Epithelial cell of proximal tubule (primary cell): ENCODE measurements around the gene PCDHA9. TPM values are rescaled to one million over a fixed set of nuclear protein-coding genes. Genes with fewer than 3 reads are reported as not detected.

Experiments used
- DNase-seq: peaks from one replicate; pipeline ENCODE4 v3.0.0-alpha.2; 2011; ENCODE audit warnings: low read depth
- H3K4me3 ChIP-seq: 2 replicates; pipeline ENCODE4 v1.5.1; 2011; ENCODE audit warnings: low read depth, mild to moderate bottlenecking, low read length
- total RNA-seq: library from RNA; depleted of rRNA; stranded (reverse); fragments of >200 nt; gene quantifications from 2 replicates; pipeline ENCODE4 v1.2.3, GENCODE V29; 2015
- TF ChIP-seq, protein P1 (sequence below): conservative IDR thresholded peaks from 2 replicates; pipeline ENCODE4 v1.5.1; 2012; ENCODE audit warnings: low read depth, mild to moderate bottlenecking, low read length

The PCDHA9 gene
- total RNA-seq, 1 donor from 2014 or later, result not detected

DNA sequence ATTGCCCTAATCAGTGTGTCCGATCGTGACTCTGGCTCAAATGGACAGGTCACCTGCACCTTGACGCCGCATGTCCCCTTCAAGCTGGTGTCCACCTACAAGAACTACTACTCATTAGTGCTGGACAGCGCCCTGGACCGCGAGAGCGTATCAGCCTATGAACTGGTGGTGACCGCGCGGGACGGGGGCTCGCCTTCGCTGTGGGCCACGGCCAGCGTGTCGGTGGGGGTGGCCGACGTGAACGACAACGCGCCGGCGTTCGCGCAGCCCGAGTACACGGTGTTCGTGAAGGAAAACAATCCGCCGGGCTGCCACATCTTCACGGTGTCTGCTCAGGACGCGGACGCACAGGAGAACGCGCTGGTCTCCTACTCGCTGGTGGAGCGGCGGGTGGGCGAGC lies 35.2 kb downstream of the PCDHA9 start:
- H3K4me3 ChIP-seq, result no peak overlapping the region
- DNase-seq, result no peak
- TF ChIP-seq, protein P1, sequence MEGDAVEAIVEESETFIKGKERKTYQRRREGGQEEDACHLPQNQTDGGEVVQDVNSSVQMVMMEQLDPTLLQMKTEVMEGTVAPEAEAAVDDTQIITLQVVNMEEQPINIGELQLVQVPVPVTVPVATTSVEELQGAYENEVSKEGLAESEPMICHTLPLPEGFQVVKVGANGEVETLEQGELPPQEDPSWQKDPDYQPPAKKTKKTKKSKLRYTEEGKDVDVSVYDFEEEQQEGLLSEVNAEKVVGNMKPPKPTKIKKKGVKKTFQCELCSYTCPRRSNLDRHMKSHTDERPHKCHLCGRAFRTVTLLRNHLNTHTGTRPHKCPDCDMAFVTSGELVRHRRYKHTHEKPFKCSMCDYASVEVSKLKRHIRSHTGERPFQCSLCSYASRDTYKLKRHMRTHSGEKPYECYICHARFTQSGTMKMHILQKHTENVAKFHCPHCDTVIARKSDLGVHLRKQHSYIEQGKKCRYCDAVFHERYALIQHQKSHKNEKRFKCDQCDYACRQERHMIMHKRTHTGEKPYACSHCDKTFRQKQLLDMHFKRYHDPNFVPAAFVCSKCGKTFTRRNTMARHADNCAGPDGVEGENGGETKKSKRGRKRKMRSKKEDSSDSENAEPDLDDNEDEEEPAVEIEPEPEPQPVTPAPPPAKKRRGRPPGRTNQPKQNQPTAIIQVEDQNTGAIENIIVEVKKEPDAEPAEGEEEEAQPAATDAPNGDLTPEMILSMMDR, result no peak

DNA sequence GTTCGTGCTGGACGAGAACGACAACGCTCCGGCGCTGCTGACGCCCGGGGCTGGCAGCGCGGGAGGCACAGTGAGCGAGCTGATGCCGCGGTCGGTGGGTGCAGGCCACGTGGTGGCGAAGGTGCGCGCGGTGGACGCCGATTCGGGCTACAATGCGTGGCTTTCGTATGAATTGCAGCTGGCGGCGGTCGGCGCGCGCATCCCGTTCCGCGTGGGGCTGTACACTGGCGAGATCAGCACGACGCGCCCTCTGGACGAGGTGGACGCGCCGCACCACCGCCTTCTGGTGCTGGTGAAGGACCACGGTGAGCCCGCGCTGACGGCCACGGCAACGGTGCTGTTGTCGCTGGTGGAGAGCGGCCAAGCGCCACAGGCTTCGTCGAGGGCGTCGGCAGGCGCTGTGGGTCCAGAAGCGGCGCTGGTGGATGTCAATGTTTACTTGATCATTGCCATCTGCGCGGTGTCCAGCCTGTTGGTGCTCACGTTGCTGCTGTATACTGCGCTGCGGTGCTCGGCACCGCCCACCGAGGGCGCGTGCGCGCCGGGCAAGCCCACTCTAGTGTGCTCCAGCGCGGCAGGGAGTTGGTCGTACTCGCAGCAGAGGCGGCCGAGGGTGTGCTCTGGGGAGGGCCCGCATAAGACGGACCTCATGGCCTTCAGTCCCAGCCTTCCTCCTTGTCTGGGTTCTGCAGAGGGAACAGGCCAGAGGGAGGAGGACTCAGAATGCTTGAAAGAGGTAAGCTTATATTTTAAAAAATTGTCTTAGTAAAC lies 35.9 kb downstream of the PCDHA9 start:
- DNase-seq, result no peak
- H3K4me3 ChIP-seq, result no peak overlapping the region
- TF ChIP-seq, protein P1, result no peak

Other genes with a start within 250 kb of the PCDHA9 start
- gene CD14, start 215.2 kb upstream of the PCDHA9 start, total RNA-seq, result not detected in 2 replicates
- gene TMCO6, start 208.9 kb upstream of the PCDHA9 start, total RNA-seq, result 9.0 and 127 TPM in 2 replicates
- gene NDUFA2, start 200.8 kb upstream of the PCDHA9 start, total RNA-seq, result 62.0 and 110 TPM in 2 replicates
- 95.4 and 124 TPM in 2 replicates for gene IK, start 200.6 kb upstream of the PCDHA9 start, total RNA-seq
- 14.6 and 23.4 TPM in 2 replicates for gene WDR55, start 183.5 kb upstream of the PCDHA9 start, total RNA-seq
- 0.14 TPM in 1 of 2 replicates, not detected in the other for gene DND1, start 174.8 kb upstream of the PCDHA9 start, total RNA-seq
- 83.0 and 123 TPM in 2 replicates for gene HARS1, start 157.0 kb upstream of the PCDHA9 start, total RNA-seq
- 33.9 and 39.5 TPM in 2 replicates for gene HARS2, start 156.9 kb upstream of the PCDHA9 start, total RNA-seq
- 38.3 and 43.6 TPM in 2 replicates for gene ZMAT2, start 147.9 kb upstream of the PCDHA9 start, total RNA-seq
- not detected in 2 replicates for gene PCDHA1, start 62.2 kb upstream of the PCDHA9 start, total RNA-seq
- gene PCDHA2, start 53.5 kb upstream of the PCDHA9 start, total RNA-seq, result not detected in 2 replicates
- 0.06 TPM in 1 of 2 replicates, not detected in the other for gene PCDHA3, start 47.3 kb upstream of the PCDHA9 start, total RNA-seq
- 1.6 TPM in 1 of 2 replicates, not detected in the other for gene PCDHA4, start 41.3 kb upstream of the PCDHA9 start, total RNA-seq
- not detected in 2 replicates for gene PCDHA5, start 26.8 kb upstream of the PCDHA9 start, total RNA-seq
- not detected in 2 replicates for gene PCDHA6, start 20.4 kb upstream of the PCDHA9 start, total RNA-seq
- gene PCDHA7, start 14.1 kb upstream of the PCDHA9 start, total RNA-seq, result under 0.01 TPM in 1 of 2 replicates, not detected in the other
- gene PCDHA8, start 7.2 kb upstream of the PCDHA9 start, total RNA-seq, result not detected in 2 replicates
- gene PCDHA10, start 7.5 kb downstream of the PCDHA9 start, total RNA-seq, result under 0.01 and 0.06 TPM in 2 replicates
- not detected in 2 replicates for gene PCDHA11, start 20.6 kb downstream of the PCDHA9 start, total RNA-seq
- gene PCDHA12, start 26.9 kb downstream of the PCDHA9 start, total RNA-seq, result not detected in 2 replicates
- gene PCDHA13, start 33.7 kb downstream of the PCDHA9 start, total RNA-seq, result not detected in 2 replicates
- not detected in 2 replicates for gene PCDHAC1, start 77.9 kb downstream of the PCDHA9 start, total RNA-seq
- not detected in 2 replicates for gene PCDHAC2, start 118.1 kb downstream of the PCDHA9 start, total RNA-seq
- not detected in 2 replicates for gene PCDHB1, start 203.0 kb downstream of the PCDHA9 start, total RNA-seq
- under 0.01 and 0.17 TPM in 2 replicates for gene PCDHB2, start 246.2 kb downstream of the PCDHA9 start, total RNA-seq